Activated T-helper 17 cell treated with anti-CD3 and anti-CD28 coated beads, Interleukin-2, amount 50 U/mL, for 72 hours (primary cell): ENCODE data around the gene CNDP2. TPM values are rescaled to one million over a fixed set of nuclear protein-coding genes. Genes with fewer than 3 reads are reported as not detected.
"Not testable (repeated sequence)": the region's sequence is repeated elsewhere in the genome, so short reads cannot be mapped to it uniquely, and the experiment has no call there.

Experiments used
- ATAC-seq: fragments of 150-1000 bp; cut with Tn5 transposase; replicated peaks from 2 replicates; pipeline ENCODE4 v1.10.0; 2021; ENCODE audit warnings: mild to moderate bottlenecking, moderate library complexity
- H3K27ac Mint-ChIP-seq: one replicate; pipeline ENCODE4 v1.8.0; 2022; ENCODE audit warnings: mixed read lengths
- H3K27me3 Mint-ChIP-seq: one replicate; pipeline ENCODE4 v1.8.0; 2022; ENCODE audit warnings: mixed read lengths
- H3K36me3 Mint-ChIP-seq: one replicate; pipeline ENCODE4 v1.8.0; 2022; ENCODE audit warnings: low read depth, mild to moderate bottlenecking, mixed read lengths
- H3K4me1 Mint-ChIP-seq: one replicate; pipeline ENCODE4 v1.8.0; 2022; ENCODE audit warnings: mixed read lengths
- H3K4me3 Mint-ChIP-seq: one replicate; pipeline ENCODE4 v1.8.0; 2022; ENCODE audit warnings: mild to moderate bottlenecking, mixed read lengths
- H3K9me3 Mint-ChIP-seq: one replicate; pipeline ENCODE4 v1.8.0; 2022; ENCODE audit warnings: mixed read lengths
- total RNA-seq, 2 donors: library from RNA; stranded (reverse); gene quantifications; one replicate each; pipeline ENCODE4 v1.2.3, GENCODE V29; 2022

The CNDP2 gene
- total RNA-seq, 2 donors from 2014 or later: 141 to 217 TPM

GRCh38 chr18:74563999-74564398, 67.8 kb downstream of the CNDP2 start:
- no peak for ATAC-seq
- Mint-ChIP-seq H3K4me3 (no peak overlapping the region), H3K9me3 (no peaks in the 10 kb centered on the region), H3K36me3 (no peaks in the 10 kb centered on the region), H3K27me3 (peaks cover 10% of the 10 kb centered on the region), H3K4me1 (no peaks in the 10 kb centered on the region), H3K27ac (no peak overlapping the region)

- not testable (repeated sequence) for H3K27ac Mint-ChIP-seq, H3K36me3 Mint-ChIP-seq, H3K9me3 Mint-ChIP-seq, H3K4me1 Mint-ChIP-seq, ATAC-seq, H3K4me3 Mint-ChIP-seq
- peaks cover 14% of the 10 kb centered on the region for H3K27me3 Mint-ChIP-seq
Measured at GRCh38 chr18:74565164-74565563, 69.0 kb downstream of the CNDP2 start.

- not testable (repeated sequence) for ATAC-seq, H3K27ac Mint-ChIP-seq, H3K4me1 Mint-ChIP-seq, H3K9me3 Mint-ChIP-seq, H3K4me3 Mint-ChIP-seq, H3K36me3 Mint-ChIP-seq
- peaks cover 14% of the 10 kb centered on the region for H3K27me3 Mint-ChIP-seq
Measured at GRCh38 chr18:74565993-74566392, 69.8 kb downstream of the CNDP2 start.

DNA sequence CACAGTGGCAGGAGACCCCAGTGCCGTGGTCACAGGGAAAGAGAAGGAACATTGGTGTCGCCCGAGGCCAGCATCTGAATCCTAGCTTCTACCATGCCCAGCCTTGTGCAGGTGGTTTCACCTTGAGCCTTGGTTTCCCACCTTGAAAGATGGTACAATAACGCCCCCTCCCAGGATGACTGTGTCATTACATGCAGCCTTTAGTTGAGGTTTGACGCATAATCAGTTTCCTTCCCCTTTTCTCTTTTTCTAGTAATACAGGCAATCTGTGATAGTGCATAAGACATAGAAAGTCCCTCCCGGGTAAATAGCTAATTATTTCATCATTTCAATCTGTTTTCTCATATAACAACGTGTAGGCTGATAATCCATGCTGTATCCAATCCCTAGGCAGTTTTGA, 71.7 kb downstream of the CNDP2 start:
- Mint-ChIP-seq H3K36me3 (no peaks in the 10 kb centered on the region), H3K27ac (no peak overlapping the region), H3K4me1 (no peaks in the 10 kb centered on the region), H3K4me3 (no peak overlapping the region), H3K9me3 (no peaks in the 10 kb centered on the region), H3K27me3 (peaks cover 14% of the 10 kb centered on the region)
- ATAC-seq: no peak

- H3K27me3 Mint-ChIP-seq: peaks cover 18% of the 10 kb centered on the region
- H3K27ac Mint-ChIP-seq: no peak overlapping the region
- ATAC-seq: no peak
- H3K4me1 Mint-ChIP-seq: no peaks in the 10 kb centered on the region
- no peak overlapping the region for H3K4me3 Mint-ChIP-seq
- H3K9me3 Mint-ChIP-seq: no peaks in the 10 kb centered on the region
- no peaks in the 10 kb centered on the region for H3K36me3 Mint-ChIP-seq
Measured at GRCh38 chr18:74569401-74569800, 73.2 kb downstream of the CNDP2 start.

DNA sequence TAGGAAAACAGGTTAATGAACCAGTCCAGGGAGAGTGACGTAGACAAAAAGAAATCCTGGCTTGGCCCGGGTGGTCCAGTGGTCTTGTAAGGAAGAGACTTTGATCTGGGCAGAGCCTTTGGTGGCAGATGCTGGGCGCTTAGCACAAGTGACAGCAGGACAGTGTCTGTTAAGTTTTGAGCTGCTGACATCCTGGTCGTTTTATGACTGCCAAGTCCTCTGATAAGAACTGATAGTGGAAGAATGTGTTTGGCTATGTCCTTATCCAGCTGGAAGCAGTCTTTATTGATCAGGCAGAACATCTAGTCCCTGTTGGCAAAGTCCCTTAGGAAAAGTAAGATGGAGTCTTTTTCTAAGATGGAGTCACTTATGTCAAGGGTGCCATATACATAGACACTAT, 74.1 kb downstream of the CNDP2 start:
- H3K4me1 Mint-ChIP-seq: no peaks in the 10 kb centered on the region
- H3K36me3 Mint-ChIP-seq: no peaks in the 10 kb centered on the region

DNA sequence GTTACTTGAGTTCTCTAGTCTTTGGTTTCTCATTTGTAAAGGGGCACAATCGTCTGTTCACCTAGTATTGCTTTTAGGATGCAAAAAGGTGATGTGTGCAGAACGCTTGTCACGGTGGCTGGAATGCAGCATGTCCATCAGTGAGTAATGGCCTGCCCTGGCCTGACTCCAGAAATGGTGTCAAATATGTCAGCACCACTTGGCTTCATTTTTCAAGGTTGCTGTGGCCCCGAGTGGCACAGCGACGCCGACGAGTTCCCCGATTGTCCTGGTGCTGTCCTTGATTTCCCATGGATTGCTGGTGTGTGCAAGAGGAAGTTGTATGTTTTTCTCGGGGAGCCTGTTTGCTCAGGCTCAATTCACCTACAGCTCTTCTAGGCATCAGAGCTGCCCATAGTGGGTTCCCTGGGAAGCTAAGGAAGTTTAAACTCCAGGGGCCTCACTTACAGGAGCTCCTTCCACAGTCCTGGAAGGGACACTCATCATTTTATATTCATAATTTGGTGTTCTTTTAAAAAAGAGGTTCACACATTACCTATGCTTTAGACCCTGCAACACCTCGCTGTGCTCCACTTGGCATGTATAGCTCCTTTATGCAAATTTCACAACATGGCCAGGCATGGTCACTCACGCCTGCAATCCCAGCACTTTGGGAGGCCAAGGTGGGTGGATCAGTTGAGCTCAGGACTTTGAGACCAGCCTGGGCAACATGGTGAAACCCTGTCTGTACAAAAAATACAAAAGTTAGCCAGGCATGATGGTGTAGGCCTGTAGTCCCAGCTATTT, 75.9 kb downstream of the CNDP2 start:
- no peak for ATAC-seq
- Mint-ChIP-seq H3K27me3 (peaks cover 22% of the 10 kb centered on the region), H3K27ac (no peak overlapping the region), H3K4me1 (no peaks in the 10 kb centered on the region), H3K9me3 (no peaks in the 10 kb centered on the region), H3K4me3 (no peak overlapping the region), H3K36me3 (no peaks in the 10 kb centered on the region)

More for the DNA sequence above, 74.1 kb downstream of the CNDP2 start:
- Mint-ChIP-seq H3K4me3 (no peak overlapping the region), H3K27me3 (peaks cover 18% of the 10 kb centered on the region), H3K9me3 (no peaks in the 10 kb centered on the region), H3K27ac (no peak overlapping the region)
- ATAC-seq: no peak

GRCh38 chr18:74573053-74573452, 76.9 kb downstream of the CNDP2 start:
- Mint-ChIP-seq H3K9me3 (no peaks in the 10 kb centered on the region), H3K36me3 (no peaks in the 10 kb centered on the region), H3K4me3 (no peak overlapping the region), H3K4me1 (no peaks in the 10 kb centered on the region), H3K27ac (no peak overlapping the region), H3K27me3 (peaks cover 21% of the 10 kb centered on the region)
- no peak for ATAC-seq

Other genes with a start within 250 kb of the CNDP2 start
- 10 to 100 TPM; 32.5 to 33.6 TPM for gene CYB5A, start 204.4 kb upstream of the CNDP2 start, total RNA-seq
- not detected for gene C18orf63, start 180.5 kb upstream of the CNDP2 start, total RNA-seq
- gene DIPK1C, start 39.1 kb upstream of the CNDP2 start, total RNA-seq: not detected
- under 1 TPM in 1 of 2 donors, not detected in 1; 0.26 TPM for gene CNDP1, start 38.1 kb downstream of the CNDP2 start, total RNA-seq
- 10 to 100 TPM; 17.9 to 22.5 TPM for gene ZNF407, start 101.5 kb downstream of the CNDP2 start, total RNA-seq